NT2/D1 (cell line): ENCODE results near the gene PSD.
A peak's percentile ranks its signal among the peaks of the same experiment; 100 is the strongest.

Experiments
- DNase-seq: peaks from one replicate; pipeline ENCODE4 v3.0.0-alpha.2; 2011; ENCODE audit warnings: low read depth, low spot score
- H3K27me3 ChIP-seq: 2 replicates; pipeline ENCODE4 v1.6.0; 2011; ENCODE audit warnings: mild to moderate bottlenecking; ENCODE audit not compliant: insufficient read length, insufficient read depth
- H3K36me3 ChIP-seq: 2 replicates; pipeline ENCODE4 v1.6.1; 2011; ENCODE audit warnings: mild to moderate bottlenecking, low read length, mixed read lengths; ENCODE audit not compliant: insufficient read depth, insufficient read length
- H3K4me1 ChIP-seq: 2 replicates; pipeline ENCODE4 v1.5.1; 2011; ENCODE audit not compliant: insufficient read depth, insufficient read length
- H3K4me3 ChIP-seq: 2 replicates; pipeline ENCODE4 v1.5.1; 2011; ENCODE audit warnings: low read depth; ENCODE audit not compliant: insufficient read length
- H3K9ac ChIP-seq: 2 replicates; pipeline ENCODE4 v1.6.0; 2011; ENCODE audit warnings: low read depth; ENCODE audit not compliant: insufficient read length
- H3K9me3 ChIP-seq: 2 replicates; pipeline ENCODE4 v1.5.1; 2011; ENCODE audit warnings: mild to moderate bottlenecking, low read length; ENCODE audit not compliant: insufficient read depth
- SUZ12 ChIP-seq: IDR thresholded peaks from 2 replicates; pipeline ENCODE4 v1.6.1; 2011; ENCODE audit not compliant: insufficient read length, insufficient read depth; ENCODE audit errors: extremely low read depth
- YY1 ChIP-seq: IDR thresholded peaks from 2 replicates; pipeline ENCODE4 v1.6.1; 2011; ENCODE audit not compliant: insufficient read length, insufficient read depth
- ZNF274 ChIP-seq: IDR thresholded peaks from 2 replicates; pipeline ENCODE4 v1.6.1; 2011; ENCODE audit warnings: mild to moderate bottlenecking, low read depth, low read length

PSD gene

GRCh38 chr10:102451105-102451969 lies 32.8 kb upstream of the PSD start, which contains the start of gene C10orf95:
Gene C10orf95 (minus strand): TSS chr10:102451543. CDS start chr10:102451093, 450 bp downstream.
- H3K4me3 ChIP-seq, result peak within 1 kb of the TSS; percentile 84
- peak within 1 kb of the TSS; percentile 94 for H3K9ac ChIP-seq
- H3K27me3 ChIP-seq, result no peaks in the 10 kb centered on the region
- H3K4me1 ChIP-seq, result peaks cover 9% of the 10 kb centered on the region
- peaks cover 5% of the 10 kb centered on the region for H3K36me3 ChIP-seq
- TF ChIP-seq ZNF274 (no peak), SUZ12 (no peak)
- DNase-seq, result no peak
- no peaks in the 10 kb centered on the region for H3K9me3 ChIP-seq

DNA sequence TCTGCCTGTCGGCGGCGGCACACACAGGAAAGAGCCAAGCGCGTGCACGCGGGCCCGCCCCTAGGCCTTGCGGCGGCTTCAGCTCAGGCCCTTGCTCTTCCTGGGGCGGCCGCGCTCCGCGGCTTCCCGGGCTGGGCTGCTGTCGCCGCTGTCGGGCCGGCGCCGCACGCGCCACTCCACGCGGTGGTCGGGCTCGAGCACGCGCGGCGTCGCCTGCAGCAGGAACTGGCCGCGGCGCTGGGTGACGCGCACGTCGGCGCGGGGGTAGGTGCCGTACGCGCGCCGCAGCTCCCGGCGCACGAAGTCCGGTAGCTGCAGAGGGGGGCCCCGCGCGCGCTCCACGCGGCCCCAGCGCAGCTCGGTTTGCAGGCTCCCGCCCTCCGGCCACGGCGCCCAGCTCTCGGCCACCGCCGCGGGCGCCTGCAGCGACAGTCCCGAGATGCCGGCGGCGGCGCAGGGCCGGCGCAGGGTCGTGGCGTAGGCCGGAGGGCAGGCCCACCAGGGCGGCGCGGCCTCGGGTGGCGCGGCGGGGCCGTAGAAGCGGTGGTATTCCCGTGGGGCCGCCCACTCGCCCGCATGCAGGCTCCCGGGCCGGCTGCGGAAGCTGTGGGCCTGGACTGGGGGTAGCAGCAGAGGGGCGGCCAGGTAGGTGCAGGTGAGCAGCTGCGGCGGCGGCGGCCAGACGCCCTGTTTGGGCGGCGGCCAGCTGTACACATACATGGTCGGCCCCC lies 32.0 kb upstream of the PSD start:
- TF ChIP-seq SUZ12 (no peak), ZNF274 (no peak), YY1 (no peak)
- H3K4me3 ChIP-seq, result peak overlapping the region; percentile 84
- H3K27me3 ChIP-seq, result no peaks in the 10 kb centered on the region
- DNase-seq, result no peak
- peak overlapping the region; percentile 94 for H3K9ac ChIP-seq
- H3K9me3 ChIP-seq, result no peaks in the 10 kb centered on the region
- H3K36me3 ChIP-seq, result peaks cover 5% of the 10 kb centered on the region
- H3K4me1 ChIP-seq, result peaks cover 9% of the 10 kb centered on the region

DNA sequence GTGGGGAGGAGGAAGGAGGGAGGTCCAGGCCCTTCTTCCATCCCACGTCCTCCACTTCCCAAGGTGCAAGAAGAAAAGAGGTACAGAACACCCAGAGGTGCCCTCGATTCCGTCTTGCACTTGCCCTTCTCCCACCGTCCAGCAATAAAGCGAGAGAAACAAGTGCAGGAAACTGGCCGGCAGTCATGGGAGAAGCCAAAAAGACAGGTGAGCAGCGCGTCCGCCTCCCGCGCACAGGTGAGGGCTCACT lies 31.5 kb upstream of the PSD start:
- Histone ChIP-seq H3K4me1 (peaks cover 6% of the 10 kb centered on the region), H3K4me3 (peak overlapping the region; percentile 84), H3K27me3 (no peaks in the 10 kb centered on the region), H3K9ac (peak overlapping the region; percentile 94), H3K36me3 (peaks cover 5% of the 10 kb centered on the region), H3K9me3 (no peaks in the 10 kb centered on the region)
- no peak for DNase-seq
- TF ChIP-seq ZNF274, result no peak
- no peak for TF ChIP-seq SUZ12
- TF ChIP-seq YY1, result no peak

DNA sequence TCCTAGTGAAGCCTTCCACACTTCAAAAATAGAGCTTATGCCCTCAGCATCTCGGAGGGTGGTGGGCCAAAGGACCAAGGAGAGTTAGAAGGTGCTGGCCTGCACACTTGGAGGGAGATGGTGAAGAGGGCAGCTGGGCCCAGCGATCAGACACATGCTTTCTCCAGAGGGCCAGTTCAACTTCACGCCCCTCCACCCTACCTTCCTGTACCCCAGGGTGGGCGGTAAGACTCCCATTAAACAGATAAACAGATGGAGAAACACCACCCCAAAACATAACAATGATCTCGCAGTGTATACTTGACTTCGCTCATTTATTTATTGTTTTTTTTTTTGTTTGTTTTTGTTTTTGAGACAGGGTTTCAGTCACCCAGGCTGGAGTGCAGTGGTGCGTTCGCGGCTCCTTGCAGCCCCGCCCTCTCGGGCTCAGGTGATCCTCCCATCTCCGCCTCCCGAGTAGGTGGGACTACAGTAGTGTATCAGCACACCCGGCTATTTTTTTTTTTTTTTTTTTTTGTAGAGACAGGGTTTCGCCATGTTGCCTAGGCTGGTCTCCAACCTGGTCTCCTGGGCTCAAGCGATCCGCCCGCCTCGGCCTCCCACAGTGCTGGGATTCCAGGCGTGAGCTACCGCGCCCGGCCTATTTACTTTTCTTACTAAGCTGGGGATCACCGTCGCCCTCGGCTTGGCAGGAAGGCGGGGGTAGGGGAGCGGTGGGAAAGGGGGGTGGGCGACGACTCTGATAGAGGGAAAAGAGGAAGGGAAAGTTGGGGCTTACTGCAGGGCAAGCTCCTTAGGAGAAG lies 30.9 kb upstream of the PSD start:
- peaks cover 5% of the 10 kb centered on the region for H3K36me3 ChIP-seq
- DNase-seq, result no peak
- H3K9ac ChIP-seq, result peak overlapping the region; percentile 94
- no peaks in the 10 kb centered on the region for H3K9me3 ChIP-seq
- peaks cover 6% of the 10 kb centered on the region for H3K4me1 ChIP-seq
- H3K4me3 ChIP-seq, result peak overlapping the region; percentile 84
- no peaks in the 10 kb centered on the region for H3K27me3 ChIP-seq
- TF ChIP-seq YY1 (no peak), SUZ12 (no peak), ZNF274 (no peak)

- Histone ChIP-seq H3K4me3 (no peak overlapping the region), H3K36me3 (no peaks in the 10 kb centered on the region), H3K4me1 (no peaks in the 10 kb centered on the region), H3K9me3 (no peaks in the 10 kb centered on the region), H3K27me3 (no peaks in the 10 kb centered on the region), H3K9ac (no peak overlapping the region)
- no peak for DNase-seq
- TF ChIP-seq SUZ12 (no peak), YY1 (no peak), ZNF274 (no peak)
These were observed 26.3 kb upstream of the PSD start for GRCh38 chr10:102444851-102445250.

GRCh38 chr10:102438374-102438773 lies 19.8 kb upstream of the PSD start:
- DNase-seq, result no peak
- Histone ChIP-seq H3K9me3 (no peaks in the 10 kb centered on the region), H3K27me3 (peaks cover 30% of the 10 kb centered on the region), H3K4me3 (no peak overlapping the region), H3K9ac (no peak overlapping the region), H3K36me3 (no peaks in the 10 kb centered on the region), H3K4me1 (peaks cover 8% of the 10 kb centered on the region)
- TF ChIP-seq ZNF274, result no peak
- TF ChIP-seq SUZ12, result no peak
- TF ChIP-seq YY1, result no peak

- no peak for DNase-seq
- H3K9me3 ChIP-seq, result no peaks in the 10 kb centered on the region
- H3K4me3 ChIP-seq, result no peak overlapping the region
- peaks cover 8% of the 10 kb centered on the region for H3K4me1 ChIP-seq
- peaks cover 35% of the 10 kb centered on the region for H3K27me3 ChIP-seq
- no peak overlapping the region for H3K9ac ChIP-seq
- no peak for TF ChIP-seq YY1
- no peak for TF ChIP-seq ZNF274
- no peak for TF ChIP-seq SUZ12
- H3K36me3 ChIP-seq, result no peaks in the 10 kb centered on the region
These were observed 18.9 kb upstream of the PSD start for GRCh38 chr10:102437515-102437914.
